PC-9 (cell line): Measurements from ENCODE around the gene HECTD1.

Experiments
- EZH2 ChIP-seq: fragments of 200-600 bp; sonication (generic); IDR thresholded peaks from 2 replicates; pipeline ENCODE4 v1.8.0; 2017; ENCODE audit warnings: antibody characterized with exemption, low read depth
- TF ChIP-seq, protein P1 (sequence below): fragments of 200-600 bp; sonication (generic); conservative IDR thresholded peaks from 2 replicates; pipeline ENCODE4 v1.6.1; 2017; ENCODE audit warnings: mixed run types, antibody characterized with exemption, mild to moderate bottlenecking, moderate library complexity

DNA sequence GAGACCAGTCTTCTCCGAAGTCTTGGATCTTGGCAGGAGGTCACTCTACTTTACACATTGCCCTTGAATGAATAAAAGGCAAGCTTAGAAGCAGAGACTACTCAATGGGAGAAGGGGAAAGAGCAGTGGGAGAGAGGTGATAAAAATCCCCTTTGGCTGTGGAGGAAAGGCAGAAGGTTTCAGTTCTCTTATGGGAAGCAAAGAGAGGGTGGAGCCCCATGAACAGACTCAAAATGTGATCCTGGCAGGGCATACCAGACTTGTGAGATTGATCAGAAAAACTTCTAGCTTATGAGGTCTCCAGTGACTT lies 49.6 kb upstream of the HECTD1 start:
- TF ChIP-seq, protein P1, sequence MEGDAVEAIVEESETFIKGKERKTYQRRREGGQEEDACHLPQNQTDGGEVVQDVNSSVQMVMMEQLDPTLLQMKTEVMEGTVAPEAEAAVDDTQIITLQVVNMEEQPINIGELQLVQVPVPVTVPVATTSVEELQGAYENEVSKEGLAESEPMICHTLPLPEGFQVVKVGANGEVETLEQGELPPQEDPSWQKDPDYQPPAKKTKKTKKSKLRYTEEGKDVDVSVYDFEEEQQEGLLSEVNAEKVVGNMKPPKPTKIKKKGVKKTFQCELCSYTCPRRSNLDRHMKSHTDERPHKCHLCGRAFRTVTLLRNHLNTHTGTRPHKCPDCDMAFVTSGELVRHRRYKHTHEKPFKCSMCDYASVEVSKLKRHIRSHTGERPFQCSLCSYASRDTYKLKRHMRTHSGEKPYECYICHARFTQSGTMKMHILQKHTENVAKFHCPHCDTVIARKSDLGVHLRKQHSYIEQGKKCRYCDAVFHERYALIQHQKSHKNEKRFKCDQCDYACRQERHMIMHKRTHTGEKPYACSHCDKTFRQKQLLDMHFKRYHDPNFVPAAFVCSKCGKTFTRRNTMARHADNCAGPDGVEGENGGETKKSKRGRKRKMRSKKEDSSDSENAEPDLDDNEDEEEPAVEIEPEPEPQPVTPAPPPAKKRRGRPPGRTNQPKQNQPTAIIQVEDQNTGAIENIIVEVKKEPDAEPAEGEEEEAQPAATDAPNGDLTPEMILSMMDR, result no peak
- TF ChIP-seq EZH2, result no peak
